H1 (cell line): ENCODE results near the gene GLTPD2. TPM values are rescaled to one million over a fixed set of nuclear protein-coding genes. Genes with fewer than 3 reads are reported as not detected.

ENCODE experiments used
- CTCF ChIA-PET: fragments of 300-600 bp; sonication (Branson Sonifier 250); formaldehyde crosslinking; loops from one replicate; lab custom pipeline; 2021; ENCODE audit not compliant: partially characterized antibody; lab: Charles Lee
- POLR2A ChIA-PET: fragments of 300-600 bp; sonication (Branson Sonifier 250); formaldehyde crosslinking; loops from one replicate; lab custom pipeline; 2021; ENCODE audit warnings: inconsistent platforms; ENCODE audit not compliant: partially characterized antibody; lab: Charles Lee
- DNase-seq, 2 experiments: peaks; one replicate each; pipeline versions ENCODE4 v3.0.0 to v3.0.0-alpha.2; 2010 to 2022; ENCODE audit warnings: low spot score in 2 of 2, low read depth in 1 of 2, mixed read lengths in 1 of 2
- FAIRE-seq: peaks from 2 replicates; lab custom pipeline; 2011; peaks lifted over from hg19 to GRCh38; lab: Jason Lieb, UNC
- H2AFZ ChIP-seq: 2 replicates; pipeline ENCODE4 v1.8.1; 2012; ENCODE audit warnings: low read length, inconsistent platforms
- H2AK5ac ChIP-seq: 2 replicates; pipeline ENCODE4 v1.6.1; 2013; ENCODE audit warnings: low read depth, low read length
- H2BK120ac ChIP-seq: replicated peaks from 2 replicates; pipeline ENCODE3; 2013; ENCODE audit warnings: low read depth, low read length, inconsistent platforms
- H2BK12ac ChIP-seq: 2 replicates; pipeline ENCODE4 v1.6.1; 2013; ENCODE audit warnings: low read depth, low read length
- H2BK15ac ChIP-seq: 2 replicates; pipeline ENCODE4 v1.6.1; 2013; ENCODE audit warnings: low read length
- H2BK20ac ChIP-seq: 2 replicates; pipeline ENCODE4 v1.6.1; 2013; ENCODE audit warnings: low read length
- H2BK5ac ChIP-seq: 2 replicates; pipeline ENCODE4 v1.6.1; 2013; ENCODE audit warnings: low read depth, low read length
- H3K14ac ChIP-seq: 2 replicates; pipeline ENCODE4 v1.6.1; 2013; ENCODE audit warnings: inconsistent platforms; ENCODE audit not compliant: insufficient read length
- H3K18ac ChIP-seq: 2 replicates; pipeline ENCODE4 v1.6.1; 2013; ENCODE audit warnings: low read length; ENCODE audit errors: extremely low read depth
- H3K23ac ChIP-seq: 2 replicates; pipeline ENCODE4 v1.6.1; 2013; ENCODE audit warnings: inconsistent platforms; ENCODE audit not compliant: insufficient read length
- H3K23me2 ChIP-seq: 2 replicates; pipeline ENCODE4 v1.6.1; 2013; ENCODE audit warnings: low read depth, low read length
- H3K27ac ChIP-seq: 2 replicates; pipeline ENCODE4 v1.6.1; 2011; ENCODE audit warnings: low read depth, low read length, inconsistent platforms
- H3K27me3 ChIP-seq, 4 experiments: replicated peaks in 1 of 4; 1 replicate in 1 of 4; 2 replicates in 3 of 4; pipeline versions ENCODE4 v1.6.1 to v1.8.1; 2011 to 2013; ENCODE audit warnings: low read length in 3 of 4, mild to moderate bottlenecking in 3 of 4, inconsistent platforms in 2 of 4, mixed read lengths in 2 of 4, moderate library complexity in 1 of 4; ENCODE audit not compliant: control insufficient read depth in 3 of 4, insufficient read depth in 3 of 4; ENCODE audit errors: extremely low read depth in 1 of 4
- H3K36me3 ChIP-seq, 4 experiments: 2 replicates each; pipeline versions ENCODE4 v1.6.1 to v1.8.1; 2011 to 2013; ENCODE audit warnings: mild to moderate bottlenecking in 4 of 4, low read length in 3 of 4, moderate library complexity in 2 of 4, control low read depth in 1 of 4, inconsistent platforms in 1 of 4; ENCODE audit not compliant: insufficient read depth in 4 of 4, control insufficient read depth in 2 of 4
- H3K4ac ChIP-seq: replicated peaks from 2 replicates; pipeline ENCODE3; 2013; ENCODE audit warnings: low read length, low read depth, mixed read lengths, inconsistent platforms; ENCODE audit not compliant: insufficient read length
- H3K4me1 ChIP-seq, 4 experiments: replicated peaks in 1 of 4; 1 replicate in 1 of 4; 2 replicates in 3 of 4; pipeline versions ENCODE4 v1.6.1 to v1.8.1; 2011 to 2013; ENCODE audit warnings: low read length in 3 of 4, inconsistent platforms in 2 of 4, mixed read lengths in 1 of 4; ENCODE audit not compliant: insufficient read depth in 4 of 4, control insufficient read depth in 3 of 4
- H3K4me2 ChIP-seq, 2 experiments: 2 replicates each; pipeline versions ENCODE4 v1.6.1 to v1.8.1; 2011 to 2013; ENCODE audit warnings: low read depth in 2 of 2, low read length in 2 of 2, control low read depth in 1 of 2, inconsistent platforms in 1 of 2, mild to moderate bottlenecking in 1 of 2; ENCODE audit not compliant: insufficient read depth in 1 of 2
- H3K4me3 ChIP-seq, 4 experiments: fragments of 200-600, 300-600 bp in 1 of 4; sonication (generic), shearing (Covaris generic), sonication (Bioruptor Twin) in 1 of 4; 2 replicates each; pipeline versions ENCODE4 v1.5.1 to v1.8.1; 2011 to 2016; ENCODE audit warnings: low read length in 4 of 4, low read depth in 3 of 4, control low read depth in 2 of 4, inconsistent platforms in 2 of 4, mild to moderate bottlenecking in 2 of 4, mixed read lengths in 1 of 4, moderate library complexity in 1 of 4; ENCODE audit not compliant: insufficient read depth in 2 of 4; ENCODE audit errors: extremely low read depth in 1 of 4
- H3K56ac ChIP-seq: replicated peaks from 2 replicates; pipeline ENCODE3; 2013; ENCODE audit warnings: low read depth, mild to moderate bottlenecking, mixed read lengths, low read length, inconsistent platforms; ENCODE audit not compliant: insufficient read length
- H3K79me1 ChIP-seq: 2 replicates; pipeline ENCODE4 v1.6.1; 2013; ENCODE audit warnings: low read depth, low read length, control low read depth
- H3K79me2 ChIP-seq, 2 experiments: 2 replicates each; pipeline versions ENCODE4 v1.6.1 to v1.8.1; 2012 to 2013; ENCODE audit warnings: low read length in 2 of 2, mild to moderate bottlenecking in 2 of 2, inconsistent platforms in 1 of 2; ENCODE audit not compliant: insufficient read depth in 2 of 2, control insufficient read depth in 1 of 2
- H3K9ac ChIP-seq, 4 experiments: replicated peaks in 1 of 4; 1 replicate in 1 of 4; 2 replicates in 3 of 4; pipeline versions ENCODE4 v1.6.1 to v1.8.1; 2011 to 2013; ENCODE audit warnings: low read depth in 3 of 4, low read length in 3 of 4, control low read depth in 2 of 4, mild to moderate bottlenecking in 2 of 4, moderate library complexity in 2 of 4, inconsistent platforms in 1 of 4; ENCODE audit errors: extremely low read depth in 1 of 4
- H3K9me3 ChIP-seq, 2 experiments: 2 replicates each; pipeline versions ENCODE4 v1.6.1 to v1.8.1; 2012 to 2013; ENCODE audit warnings: mild to moderate bottlenecking in 2 of 2, moderate library complexity in 2 of 2, control low read depth in 1 of 2, inconsistent platforms in 1 of 2, low read depth in 1 of 2, low read length in 1 of 2, mixed read lengths in 1 of 2; ENCODE audit not compliant: insufficient read depth in 2 of 2
- H4K20me1 ChIP-seq, 2 experiments: replicated peaks in 1 of 2; 2 replicates each; pipeline versions ENCODE3 to v1.8.1; 2011 to 2013; ENCODE audit warnings: inconsistent platforms in 2 of 2, low read length in 2 of 2, mild to moderate bottlenecking in 1 of 2; ENCODE audit not compliant: insufficient read depth in 2 of 2, control insufficient read depth in 1 of 2
- H4K5ac ChIP-seq: 2 replicates; pipeline ENCODE4 v1.6.1; 2013; ENCODE audit warnings: low read length, low read depth, mixed read lengths, inconsistent platforms; ENCODE audit not compliant: insufficient read length
- H4K8ac ChIP-seq: 2 replicates; pipeline ENCODE4 v1.8.0; 2013; ENCODE audit warnings: mild to moderate bottlenecking, moderate library complexity, low read length, inconsistent platforms; ENCODE audit not compliant: insufficient read depth; ENCODE audit errors: extremely low read depth
- H4K91ac ChIP-seq: replicated peaks from 2 replicates; pipeline ENCODE3; 2013; ENCODE audit warnings: low read length, mixed read lengths, inconsistent platforms; ENCODE audit not compliant: insufficient read length
- CHD2 ChIP-seq: IDR thresholded peaks from 2 replicates; pipeline ENCODE4 v1.6.1; 2012; ENCODE audit warnings: low read length, improper control_type of control experiment
- EGR1 ChIP-seq: IDR thresholded peaks from 2 replicates; pipeline ENCODE4 v1.6.1; 2011; ENCODE audit warnings: low read depth, low read length, borderline replicate concordance
- EP300 ChIP-seq, 2 experiments: IDR thresholded peaks; 1 replicate in 1 of 2; 2 replicates in 1 of 2; pipeline ENCODE4 v1.6.1; 2011 to 2012; ENCODE audit warnings: low read depth in 2 of 2, low read length in 2 of 2, mild to moderate bottlenecking in 2 of 2, borderline replicate concordance in 1 of 2, inconsistent platforms in 1 of 2, moderate library complexity in 1 of 2
- GTF2F1 ChIP-seq: IDR thresholded peaks from 2 replicates; pipeline ENCODE4 v1.6.1; 2012; ENCODE audit warnings: low read depth, low read length, improper control_type of control experiment, borderline replicate concordance
- KDM5A ChIP-seq: fragments of 200-600 bp; IDR thresholded peaks from 2 replicates; pipeline ENCODE4 v1.7.1; 2012; ENCODE audit warnings: mild to moderate bottlenecking, low read length, inconsistent platforms, mixed read lengths
- MAFK ChIP-seq: IDR thresholded peaks from 2 replicates; pipeline ENCODE4 v1.6.1; 2012; ENCODE audit warnings: low read depth, mild to moderate bottlenecking, improper control_type of control experiment, low read length
- POLR2A ChIP-seq, 2 experiments: IDR thresholded peaks; 1 replicate in 1 of 2; 2 replicates in 1 of 2; pipeline ENCODE4 v1.6.1; 2011; ENCODE audit warnings: low read depth in 2 of 2, low read length in 2 of 2, mild to moderate bottlenecking in 2 of 2; ENCODE audit errors: control extremely low read depth in 1 of 2
- RAD21 ChIP-seq, 2 experiments: IDR thresholded peaks in 1 of 2; conservative IDR thresholded peaks in 1 of 2; 2 replicates each; pipeline ENCODE4 v1.6.1; 2011; ENCODE audit warnings: low read depth in 2 of 2, low read length in 2 of 2, improper control_type of control experiment in 1 of 2, inconsistent platforms in 1 of 2, mild to moderate bottlenecking in 1 of 2, moderate library complexity in 1 of 2
- RNF2 ChIP-seq: fragments of 200-900, 300-1000 bp; sonication (generic); IDR thresholded peaks from 2 replicates; pipeline ENCODE4 v1.7.1; 2016; ENCODE audit warnings: borderline replicate concordance, low read depth, mild to moderate bottlenecking, antibody characterized with exemption, low read length; ENCODE audit not compliant: poor library complexity, severe bottlenecking; ENCODE audit errors: missing control alignments
- SAP30 ChIP-seq: fragments of 300-600 bp; sonication (generic); IDR thresholded peaks from 2 replicates; pipeline ENCODE4 v1.7.1; 2012; ENCODE audit warnings: low read length, moderate library complexity, mild to moderate bottlenecking, inconsistent platforms; ENCODE audit not compliant: insufficient read depth, insufficient replicate concordance
- SP2 ChIP-seq: IDR thresholded peaks from 2 replicates; pipeline ENCODE4 v1.6.1; 2012; ENCODE audit warnings: mild to moderate bottlenecking, low read length, inconsistent platforms
- USF2 ChIP-seq: IDR thresholded peaks from 2 replicates; pipeline ENCODE4 v1.6.1; 2011; ENCODE audit warnings: low read length, improper control_type of control experiment
- WGBS, 2 experiments: shearing (Covaris generic) in 1 of 2; methylation state at CpG; one replicate each; pipeline versions ENCODE4 v1.1.6 to v1.1.7; 2013 to 2015; ENCODE audit warnings: low lambda C conversion rate in 2 of 2, mixed read lengths in 2 of 2, inconsistent platforms in 1 of 2, low coverage in 1 of 2, missing lambda C conversion rate in 1 of 2; ENCODE audit not compliant: insufficient replicate concordance in 2 of 2, insufficient coverage in 1 of 2, insufficient read length in 1 of 2; ENCODE audit errors: extremely low coverage in 1 of 2, missing lambda C conversion rate in 1 of 2; 5-methylcytosine and 5-hydroxymethylcytosine counted together
- polyA plus RNA-seq, 7 experiments: library from polyadenylated mRNA; depleted of rRNA in 3 of 7; stranded (reverse) in 5 of 7; unstranded in 2 of 7; fragments of >200 nt in 5 of 7; fragments of 200-250 nt in 2 of 7; gene quantifications; 1 replicate in 5 of 7; 2 replicates in 1 of 7; 4 replicates in 1 of 7; pipeline versions ENCODE4 v1.2.1 to v1.2.3, GENCODE V29; 2011 to 2013; ENCODE audit warnings: missing spikeins in 2 of 7, mixed read lengths in 2 of 7
- total RNA-seq: library from RNA; stranded (reverse); fragmentation: NEBNext Ultra II Directional; extraction: Animal tissue kit (Norgen Biotek cat#: 25700); gene quantifications from 2 replicates; pipeline ENCODE4 v1.2.1, GENCODE V29; 2021

Gene GLTPD2
- total and polyA plus RNA-seq, 2 of the 8 experiments (the other 6 are each of a cell fraction or from before 2014, with no cell fraction given): not detected

- Histone ChIP-seq H3K27me3 (no peaks in the 10 kb centered on the region; a peak in 1 of 7 replicates), H3K27ac (no peak overlapping the region), H2BK5ac (no peak overlapping the region), H4K8ac (no peak overlapping the region), H3K4me3 (no peak overlapping the region), H3K18ac (no peak overlapping the region), H4K20me1 (peaks cover 0 to 5% of the 10 kb centered on the region in 2 experiments), H2BK120ac (no peak overlapping the region), H3K4me1 (peaks cover 0 to 5% (median 4%) of the 10 kb centered on the region in 4 experiments; a peak in 3 of 7 replicates), H3K4me2 (no peak overlapping the region), H2BK12ac (no peak overlapping the region), H2AFZ (no peak overlapping the region), H3K36me3 (peaks cover 0 to 22% (median 6%) of the 10 kb centered on the region in 4 experiments; a peak in 5 of 8 replicates), H3K56ac (no peak overlapping the region), H3K79me2 (0 out of 4 replicates have a peak, but pooled peaks cover 0 to 3% of the 10 kb centered on the region in 2 experiments), H3K9me3 (no peaks in the 10 kb centered on the region; a peak in 1 of 4 replicates), H2BK15ac (no peak overlapping the region), H2BK20ac (no peak overlapping the region), H2AK5ac (no peak overlapping the region), H3K79me1 (no peaks in the 10 kb centered on the region), H3K9ac (no peak overlapping the region), H4K91ac (no peak overlapping the region), H3K23me2 (peaks cover 5% of the 10 kb centered on the region; the same call in 1 of the 2 replicates), H3K14ac (no peak overlapping the region), H3K4ac (no peak overlapping the region), H3K23ac (no peak overlapping the region), H4K5ac (no peak overlapping the region)
- POLR2A ChIA-PET: interaction anchor here (0.6 to 1.4 kb wide), 4 partner anchors 12 to 74 kb away, joined by 4 to 5 read pairs (median 4); no protein-coding TSS in a partner anchor
- WGBS, 2 experiments: 95% methylated on average over 12 of the region's 12 CpGs; no CpG with 5 or more reads in 1 of the 2 experiments
- FAIRE-seq (no peak), DNase-seq (no peak)
- CTCF ChIA-PET: interaction anchor here (1.1 kb wide), 1 partner anchor 76 kb away, joined by 3 read pairs; no protein-coding TSS in a partner anchor
- no peak for TF ChIP-seq SP2
- TF ChIP-seq SAP30: no peak
- no peak for TF ChIP-seq GTF2F1
- no peak for TF ChIP-seq POLR2A (IDR thresholded peaks at IDR 0.05; ENCODE audit: control extremely low read depth in 1 of 2, low read depth in 2 of 2, low read length in 2 of 2)
- no peak for TF ChIP-seq RAD21 (IDR thresholded peaks at IDR 0.05 in 1 of 2, conservative IDR thresholded peaks at IDR 0.05 in 1 of 2; ENCODE audit: low read depth in 2 of 2, low read length in 2 of 2)
- TF ChIP-seq CHD2: no peak
- TF ChIP-seq RNF2: no peak
- TF ChIP-seq USF2: no peak
- TF ChIP-seq EP300 (IDR thresholded peaks at IDR 0.05; ENCODE audit: borderline replicate concordance in 1 of 2, low read depth in 2 of 2, low read length in 2 of 2): no peak
- no peak for TF ChIP-seq EGR1
- no peak for TF ChIP-seq MAFK
- TF ChIP-seq KDM5A: no peak
These were observed 22.7 kb downstream of the GLTPD2 start for GRCh38 chr17:4811471-4811870.
